K562 (cell line): Measurements from ENCODE around the gene IFI44L. TPM values are rescaled to one million over a fixed set of nuclear protein-coding genes. Genes with fewer than 3 reads are reported as not detected.

Experiments
- ATAC-seq: fragments of 200-7000 bp; cut with Tn5 transposase; 3 replicates; pipeline ENCODE4 v1.9.1; 2020; ENCODE audit warnings: moderate library complexity
- BruUV-seq: library from RNA; stranded (reverse); fragments of 400-500 nt; replicated peaks from 2 replicates; lab custom pipeline; 2021; lab: Mats Ljungman, UMichigan
- CTCF ChIA-PET: fragments of 300-600 bp; formaldehyde crosslinking; extraction: SDS; loops from one replicate; lab custom pipeline; 2021; ENCODE audit warnings: low intra/inter-chr PET ratio; lab: Yijun Ruan, JAX
- POLR2A ChIA-PET: fragments of 300-600, 350-650 bp; sonication (Branson Sonifier 250); formaldehyde crosslinking; extraction: SDS; loops from one replicate; lab custom pipeline; 2021; ENCODE audit warnings: antibody characterized with exemption, inconsistent platforms; lab: Yijun Ruan, JAX
- DNase-seq, 4 experiments: peaks; one replicate each; pipeline versions ENCODE4 v3.0.0 to v3.0.0-alpha.2; 2011 to 2018; ENCODE audit warnings: low spot score in 3 of 4, mixed read lengths in 3 of 4; ENCODE audit errors: extremely low read depth in 1 of 4
- FAIRE-seq: peaks from 2 replicates; lab custom pipeline; 2011; peaks lifted over from hg19 to GRCh38; lab: Jason Lieb, UNC
- H2AFZ ChIP-seq: 2 replicates; pipeline ENCODE4 v1.6.0; 2011; ENCODE audit warnings: low read depth, low read length, control low read depth, inconsistent platforms
- H3K27ac ChIP-seq: fragments of 200-600 bp; 3 replicates; pipeline ENCODE4 v1.8.0; 2011; ENCODE audit warnings: low read depth, mild to moderate bottlenecking, control low read depth, inconsistent platforms, low read length, moderate library complexity, mixed read lengths; ENCODE audit errors: extremely low read depth
- H3K27me3 ChIP-seq, 2 experiments: fragments of 300-600 bp in 1 of 2; 2 replicates in 1 of 2; 3 replicates in 1 of 2; pipeline versions ENCODE4 v1.6.0 to v1.8.0; 2011; ENCODE audit warnings: inconsistent platforms in 2 of 2, low read length in 2 of 2, mild to moderate bottlenecking in 1 of 2, mixed read lengths in 1 of 2, moderate library complexity in 1 of 2; ENCODE audit not compliant: control insufficient read depth in 2 of 2, insufficient read depth in 2 of 2
- H3K36me3 ChIP-seq: fragments of 300-600 bp; 3 replicates; pipeline ENCODE4 v1.8.0; 2011; ENCODE audit warnings: mild to moderate bottlenecking, low read length, inconsistent platforms; ENCODE audit not compliant: control insufficient read depth, insufficient read depth
- H3K4me1 ChIP-seq, 2 experiments: fragments of 200-600 bp in 1 of 2; replicated peaks in 1 of 2; 2 replicates in 1 of 2; 3 replicates in 1 of 2; pipeline versions ENCODE4 v1.5.1 to v1.8.0; 2011; ENCODE audit warnings: inconsistent platforms in 2 of 2, low read length in 2 of 2, mild to moderate bottlenecking in 1 of 2, mixed read lengths in 1 of 2, moderate library complexity in 1 of 2; ENCODE audit not compliant: control insufficient read depth in 2 of 2, insufficient read depth in 2 of 2
- H3K4me2 ChIP-seq: 2 replicates; pipeline ENCODE4 v1.6.1; 2011; ENCODE audit warnings: low read length, control low read depth, inconsistent platforms, mixed read lengths; ENCODE audit not compliant: insufficient read depth
- H3K4me3 ChIP-seq: fragments of 200-600 bp; sonication (generic), shearing (Covaris generic); 2 replicates; pipeline ENCODE4 v1.5.1; 2016; ENCODE audit warnings: control low read depth, inconsistent platforms
- H3K79me2 ChIP-seq: fragments of 200-600 bp; 3 replicates; pipeline ENCODE4 v1.8.0; 2011; ENCODE audit warnings: low read length, inconsistent platforms; ENCODE audit not compliant: control insufficient read depth, insufficient read depth
- H3K9ac ChIP-seq, 2 experiments: 2 replicates each; pipeline versions ENCODE4 v1.6.0 to v1.6.1; 2011; ENCODE audit warnings: low read depth in 2 of 2, low read length in 2 of 2, control low read depth in 1 of 2, inconsistent platforms in 1 of 2, mild to moderate bottlenecking in 1 of 2, mixed read lengths in 1 of 2; ENCODE audit not compliant: insufficient read depth in 1 of 2
- H3K9me1 ChIP-seq: one replicate; pipeline ENCODE4 v1.6.0; 2011; ENCODE audit warnings: inconsistent platforms, mild to moderate bottlenecking, low read length, moderate library complexity; ENCODE audit not compliant: control insufficient read depth, insufficient read depth
- H3K9me3 ChIP-seq: replicated peaks from 2 replicates; pipeline ENCODE4 v1.5.1; 2011; ENCODE audit warnings: low read depth, low read length, inconsistent platforms; ENCODE audit not compliant: control insufficient read depth, insufficient read depth
- H4K20me1 ChIP-seq: replicated peaks from 2 replicates; pipeline ENCODE4 v1.6.1; 2011; ENCODE audit warnings: low read length, inconsistent platforms, mixed read lengths; ENCODE audit not compliant: control insufficient read depth, insufficient read depth
- MTF1 ChIP-seq: fragments of 250-450 bp; sonication (Bioruptor Pico); IDR thresholded peaks from 2 replicates; pipeline ENCODE4 v1.9.0; 2021; ENCODE audit warnings: moderate library complexity, mild to moderate bottlenecking, inconsistent platforms, borderline replicate concordance
- NFE2L1 ChIP-seq: fragments of 450-650 bp; IDR thresholded peaks from 2 replicates; pipeline ENCODE4 v1.6.1; 2016; ENCODE audit warnings: missing genetic modification characterization, low read depth, mild to moderate bottlenecking, missing compliant biosample characterization, moderate library complexity, borderline replicate concordance
- UBTF ChIP-seq, 2 experiments: IDR thresholded peaks; 2 replicates each; pipeline ENCODE4 v1.6.1; 2012; ENCODE audit warnings: improper control_type of control experiment in 2 of 2, low read depth in 2 of 2, low read length in 2 of 2, borderline replicate concordance in 1 of 2
- ZBTB11 ChIP-seq, 3 experiments: fragments of 200-800 bp in 1 of 3; fragments of 250-450 bp in 1 of 3; fragments of 450-650 bp in 1 of 3; sonication (Bioruptor Pico) in 1 of 3; sonication (Bioruptor generic) in 1 of 3; formaldehyde crosslinking in 1 of 3; IDR thresholded peaks; 2 replicates each; pipeline versions ENCODE4 v1.6.1 to v1.8.0; 2016 to 2022; ENCODE audit warnings: mild to moderate bottlenecking in 2 of 3, missing genetic modification characterization in 2 of 3, missing compliant biosample characterization in 1 of 3, moderate library complexity in 1 of 3
- ZNF561 ChIP-seq: fragments of 450-650 bp; formaldehyde crosslinking; conservative IDR thresholded peaks from 2 replicates; pipeline ENCODE4 v1.4.0; 2020; ENCODE audit warnings: mild to moderate bottlenecking, moderate library complexity
- ZZZ3 ChIP-seq: fragments of 450-650 bp; IDR thresholded peaks from 2 replicates; pipeline ENCODE4 v1.6.1; 2016; ENCODE audit warnings: antibody characterized with exemption, mild to moderate bottlenecking, moderate library complexity
- WGBS: fragments of 100-300 bp; shearing (Covaris generic); methylation state at CpG from one replicate; pipeline ENCODE4 v1.1.6; 2016; ENCODE audit warnings: low coverage, mixed read lengths; ENCODE audit not compliant: insufficient coverage; ENCODE audit errors: missing lambda C conversion rate; 5-methylcytosine and 5-hydroxymethylcytosine counted together
- in situ Hi-C: fragments of 300-500 bp; cut with MboI; formaldehyde crosslinking; loops from 4 replicates; pipeline ENCODE4 v1.15.0; 2018; ENCODE audit warnings: inconsistent platforms, mixed read lengths
- intact Hi-C: fragments of 100-400 bp; cut with micrococcal nuclease; formaldehyde crosslinking; loops from 2 replicates; pipeline ENCODE4 v1.14.2; 2022
- polyA plus RNA-seq, 8 experiments: library from polyadenylated mRNA; depleted of rRNA in 4 of 8; stranded (reverse) in 5 of 8; unstranded in 3 of 8; fragments of >200 nt; fragmentation: Nextera tagmentation in 2 of 8; fragmentation: Illumina TruSeq in 1 of 8; extraction: Ambion mirVana in 2 of 8; extraction: Trizol in 1 of 8; gene quantifications; 2 replicates each; pipeline versions ENCODE4 v1.2.1 to v1.2.3, GENCODE V29; 2011 to 2014; ENCODE audit warnings: inconsistent platforms in 1 of 8, missing spikeins in 1 of 8
- total RNA-seq, 7 experiments: library from RNA; depleted of rRNA in 6 of 7; stranded (reverse); fragments of >200 nt in 6 of 7; fragmentation: Illumina TruSeq in 2 of 7; extraction: Trizol in 2 of 7; gene quantifications; 2 replicates each; pipeline versions ENCODE4 v1.2.1 to v1.2.3, GENCODE V29; 2011 to 2021; ENCODE audit warnings: low replicate concordance in 1 of 7

The IFI44L gene
- total and polyA plus RNA-seq, 9 of the 15 experiments (the other 6 are each of a cell fraction or from before 2014, with no cell fraction given), result 0.04 to 0.22 TPM; not detected in 7

GRCh38 chr1:78599294-78599693 is 21.0 kb upstream of the IFI44L start:
- no peak overlapping the region for H3K4me2 ChIP-seq
- no peaks in the 10 kb centered on the region for H3K27me3 ChIP-seq
- DNase-seq, result no peak
- no peaks in the 10 kb centered on the region for H3K79me2 ChIP-seq
- H3K9me3 ChIP-seq, result peaks cover 4% of the 10 kb centered on the region; the same call in 1 of the 2 replicates
- POLR2A ChIA-PET, result no interaction called here
- no peak overlapping the region for H3K9ac ChIP-seq
- no peak overlapping the region for H2AFZ ChIP-seq
- no peak for ATAC-seq
- H3K27ac ChIP-seq, result no peak overlapping the region
- no peaks in the 10 kb centered on the region for H3K9me1 ChIP-seq
- WGBS, result 0% methylated on average over 4 of the region's 4 CpGs
- no peak for FAIRE-seq
- H3K4me1 ChIP-seq, result no peaks in the 10 kb centered on the region
- CTCF ChIA-PET, result no interaction called here
- intact Hi-C loops (no loop called here), in situ Hi-C loops (no loop called here)
- no peaks in the 10 kb centered on the region for H4K20me1 ChIP-seq
- TF ChIP-seq MTF1 (CRISPR knock-in tag) (no peak), UBTF (IDR thresholded peaks at IDR 0.05; ENCODE audit: borderline replicate concordance in 1 of 2, low read depth in 2 of 2, low read length in 2 of 2) (no peak), ZBTB11 (CRISPR knock-in tag; IDR thresholded peaks at IDR 0.05) (no peak), ZNF561 (CRISPR knock-in tag) (no peak), ZZZ3 (no peak), NFE2L1 (tag) (no peak)
- BruUV-seq, result no TSS peak
- H3K4me3 ChIP-seq, result no peak overlapping the region
- no peaks in the 10 kb centered on the region for H3K36me3 ChIP-seq
